ENCODE measurements around the gene MMS19. TPM values are rescaled to one million over a fixed set of nuclear protein-coding genes. Genes with fewer than 3 reads are reported as not detected.

Gene MMS19
- total RNA-seq, 4 donors from 2014 or later = 44.6 to 87.7 (median 73.7) TPM

DNA sequence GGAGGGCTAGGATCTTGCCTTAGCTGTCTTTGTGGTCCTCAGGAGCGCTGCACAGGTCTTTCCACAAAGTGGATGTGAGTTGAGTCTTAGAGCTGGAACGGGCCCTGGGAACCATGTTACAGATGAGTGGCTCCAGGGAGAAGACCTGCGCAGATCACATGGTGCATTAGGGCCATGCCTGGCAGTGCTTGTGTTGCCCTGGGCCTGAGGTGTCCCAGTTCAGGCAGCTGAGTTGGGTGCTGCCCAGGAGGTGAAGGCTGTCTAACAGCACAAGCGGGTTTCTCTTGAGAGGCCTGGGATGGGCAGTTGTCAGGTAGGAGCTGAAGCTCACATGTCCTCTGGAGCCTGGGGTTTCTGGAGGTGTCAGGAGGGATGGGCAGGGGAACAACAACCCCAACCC, 40.6 kb upstream of the MMS19 start:
- Histone ChIP-seq H3K36me3 (no peaks in the 10 kb centered on the region), H3K9me3 (no peaks in the 10 kb centered on the region), H3K27ac (peak overlapping the region; percentile 96 to 97), H3K4me3 (no peak overlapping the region), H3K27me3 (no peaks in the 10 kb centered on the region), H3K4me1 (peaks cover 16 to 27% of the 10 kb centered on the region in 2 donors)
- TF ChIP-seq, protein P1, sequence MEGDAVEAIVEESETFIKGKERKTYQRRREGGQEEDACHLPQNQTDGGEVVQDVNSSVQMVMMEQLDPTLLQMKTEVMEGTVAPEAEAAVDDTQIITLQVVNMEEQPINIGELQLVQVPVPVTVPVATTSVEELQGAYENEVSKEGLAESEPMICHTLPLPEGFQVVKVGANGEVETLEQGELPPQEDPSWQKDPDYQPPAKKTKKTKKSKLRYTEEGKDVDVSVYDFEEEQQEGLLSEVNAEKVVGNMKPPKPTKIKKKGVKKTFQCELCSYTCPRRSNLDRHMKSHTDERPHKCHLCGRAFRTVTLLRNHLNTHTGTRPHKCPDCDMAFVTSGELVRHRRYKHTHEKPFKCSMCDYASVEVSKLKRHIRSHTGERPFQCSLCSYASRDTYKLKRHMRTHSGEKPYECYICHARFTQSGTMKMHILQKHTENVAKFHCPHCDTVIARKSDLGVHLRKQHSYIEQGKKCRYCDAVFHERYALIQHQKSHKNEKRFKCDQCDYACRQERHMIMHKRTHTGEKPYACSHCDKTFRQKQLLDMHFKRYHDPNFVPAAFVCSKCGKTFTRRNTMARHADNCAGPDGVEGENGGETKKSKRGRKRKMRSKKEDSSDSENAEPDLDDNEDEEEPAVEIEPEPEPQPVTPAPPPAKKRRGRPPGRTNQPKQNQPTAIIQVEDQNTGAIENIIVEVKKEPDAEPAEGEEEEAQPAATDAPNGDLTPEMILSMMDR (IDR thresholded peaks at IDR 0.05) = no peak
- no peak for TF ChIP-seq POLR2A (IDR thresholded peaks at IDR 0.05)
- no peak for DNase-seq
- intact Hi-C loops (cut with DNase I; ENCODE audit: low total_unique reads) = no loop called here

- Histone ChIP-seq H3K36me3 (no peaks in the 10 kb centered on the region), H3K27ac (peak overlapping the region; percentile 96 to 97), H3K4me3 (no peak overlapping the region), H3K9me3 (no peaks in the 10 kb centered on the region), H3K27me3 (no peaks in the 10 kb centered on the region), H3K4me1 (peaks cover 12 to 23% of the 10 kb centered on the region in 2 donors)
- TF ChIP-seq, protein P1 (IDR thresholded peaks at IDR 0.05) = no peak
- no peak for DNase-seq
- intact Hi-C loops (cut with DNase I; ENCODE audit: low total_unique reads) = no loop called here
Measured at GRCh38 chr10:97538411-97538810, 40.2 kb upstream of the MMS19 start.

DNA sequence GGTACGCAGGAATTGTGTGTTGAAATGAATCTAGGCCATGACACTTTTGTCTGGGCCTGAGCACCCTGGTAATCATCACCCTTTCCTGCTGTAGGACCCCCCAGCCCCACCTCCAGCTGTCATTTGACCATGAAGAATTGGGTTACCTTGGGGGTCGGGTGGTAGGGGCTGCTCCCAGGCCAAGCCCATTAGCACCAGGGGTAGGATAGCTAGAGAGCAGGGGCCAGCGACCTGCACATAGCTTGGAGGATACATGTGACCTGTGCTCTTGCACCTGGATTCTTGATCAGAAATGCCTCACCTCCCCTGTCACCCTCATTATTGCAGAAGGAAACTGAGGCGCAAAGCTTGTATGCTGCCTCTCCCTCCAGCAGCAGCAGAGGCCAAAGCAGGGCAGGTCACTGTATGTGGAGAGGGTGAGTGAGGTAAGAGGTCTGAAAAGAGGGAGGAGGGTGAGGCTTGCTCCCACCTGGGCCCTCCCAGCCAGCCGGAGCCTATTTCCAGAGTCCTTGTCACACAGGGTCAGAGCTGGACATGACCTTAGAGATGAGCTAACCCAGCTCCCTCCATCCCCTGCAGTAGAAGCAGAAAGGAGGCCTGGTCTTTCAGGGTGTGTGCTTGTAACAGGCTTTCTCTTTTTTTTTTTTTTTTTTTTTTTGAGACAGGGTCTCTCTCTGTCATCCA, 39.1 kb upstream of the MMS19 start:
- H3K4me3 ChIP-seq = no peak overlapping the region
- no peaks in the 10 kb centered on the region for H3K9me3 ChIP-seq
- no peak for DNase-seq
- intact Hi-C loops (cut with DNase I; ENCODE audit: low total_unique reads) = no loop called here
- H3K27me3 ChIP-seq = no peaks in the 10 kb centered on the region
- H3K36me3 ChIP-seq = no peaks in the 10 kb centered on the region
- TF ChIP-seq, protein P1 (IDR thresholded peaks at IDR 0.05) = no peak
- TF ChIP-seq POLR2A (IDR thresholded peaks at IDR 0.05) = no peak
- peaks cover 10 to 13% of the 10 kb centered on the region in 2 donors for H3K4me1 ChIP-seq
- H3K27ac ChIP-seq = no peak overlapping the region

DNA sequence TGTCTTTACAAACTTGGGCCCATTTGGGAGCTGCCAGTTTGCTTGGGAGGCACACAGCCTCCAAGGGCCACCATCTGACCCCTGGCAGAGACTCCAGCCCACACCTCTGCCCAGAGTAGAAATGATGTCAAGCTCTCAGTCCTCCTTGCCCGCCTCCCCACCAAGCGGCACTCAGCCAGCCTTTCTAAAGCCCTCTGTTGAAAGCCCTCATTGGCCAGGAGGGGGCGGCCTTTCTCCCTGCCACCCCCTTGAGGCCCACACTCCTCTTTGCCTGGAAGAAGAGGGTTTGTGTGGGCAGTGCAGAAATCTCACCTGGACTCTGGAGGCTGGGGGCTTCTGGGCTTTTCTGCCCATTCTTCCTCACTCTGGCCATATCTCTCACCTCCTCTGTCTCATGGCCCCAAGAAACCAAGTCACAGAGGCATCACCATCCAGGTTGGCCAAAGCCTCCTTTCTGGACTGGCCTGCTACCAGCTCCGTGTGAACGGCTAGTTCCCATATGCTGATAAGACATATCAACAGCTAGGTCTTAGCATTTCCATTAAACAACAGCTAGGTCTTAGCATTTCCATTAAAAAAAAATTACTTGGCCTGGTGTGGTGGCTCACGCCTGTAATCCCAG, 36.6 kb upstream of the MMS19 start:
- no peaks in the 10 kb centered on the region for H3K9me3 ChIP-seq
- intact Hi-C loops (cut with DNase I; ENCODE audit: low total_unique reads) = no loop called here
- H3K4me3 ChIP-seq = no peak overlapping the region
- no peaks in the 10 kb centered on the region for H3K36me3 ChIP-seq
- TF ChIP-seq POLR2A (IDR thresholded peaks at IDR 0.05) = no peak
- TF ChIP-seq, protein P1 (IDR thresholded peaks at IDR 0.05) = peak in 3 of 4 experiments; percentile 26 to 37 (median 30)
- H3K27me3 ChIP-seq = no peaks in the 10 kb centered on the region
- H3K27ac ChIP-seq = no peak overlapping the region
- H3K4me1 ChIP-seq = peaks cover 0 to 3% of the 10 kb centered on the region in 2 donors
- DNase-seq = no peak

DNA sequence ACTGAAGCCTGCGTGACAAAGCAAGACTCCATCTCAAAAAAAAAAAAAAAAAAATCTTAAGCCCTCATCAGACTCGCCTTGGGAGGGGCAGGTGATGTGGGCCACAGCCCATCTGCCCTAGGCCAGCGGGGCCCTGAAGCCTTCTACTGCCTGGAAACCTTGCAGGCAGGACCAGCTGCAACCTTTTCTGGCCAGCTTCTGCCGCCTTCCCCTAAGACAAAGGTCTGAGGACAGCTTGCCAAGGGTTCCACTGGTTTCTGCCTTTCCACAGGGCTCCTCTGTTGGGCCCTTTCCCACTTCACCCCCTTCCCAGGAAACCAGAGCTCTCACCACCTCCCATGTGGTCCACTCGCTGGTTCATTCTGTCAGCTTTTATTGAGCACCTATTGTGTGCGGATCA, 35.7 kb upstream of the MMS19 start:
- intact Hi-C loops (cut with DNase I; ENCODE audit: low total_unique reads) = no loop called here
- TF ChIP-seq, protein P1 (IDR thresholded peaks at IDR 0.05) = no peak
- no peak for TF ChIP-seq POLR2A (IDR thresholded peaks at IDR 0.05)

More for the DNA sequence above, 35.7 kb upstream of the MMS19 start:
- Histone ChIP-seq H3K27ac (no peak overlapping the region), H3K9me3 (no peaks in the 10 kb centered on the region), H3K4me1 (no peaks in the 10 kb centered on the region), H3K4me3 (no peak overlapping the region), H3K36me3 (no peaks in the 10 kb centered on the region), H3K27me3 (no peaks in the 10 kb centered on the region)
- no peak for DNase-seq
